Activated CD4-positive, alpha-beta memory T cell treated with anti-CD3 and anti-CD28 coated beads for 36 hours (primary cell): Measurements from ENCODE around the gene PRKCH. TPM values are rescaled to one million over a fixed set of nuclear protein-coding genes. Genes with fewer than 3 reads are reported as not detected.

Source experiments
- CTCF ChIA-PET: fragments of 350-600 bp; sonication (Branson Sonifier 250); formaldehyde crosslinking; loops from one replicate; lab custom pipeline; 2021; ENCODE audit warnings: antibody characterized with exemption, inconsistent platforms; lab: Charles Lee
- POLR2A ChIA-PET: fragments of 350-600 bp; sonication (Branson Sonifier 250); formaldehyde crosslinking; loops from one replicate; lab custom pipeline; 2021; ENCODE audit warnings: antibody characterized with exemption; lab: Charles Lee
- DNase-seq: peaks from one replicate; pipeline ENCODE4 v3.0.0-alpha.2; 2020
- H3K27ac Mint-ChIP-seq: one replicate; pipeline ENCODE4 v1.8.0; 2021; ENCODE audit warnings: mixed read lengths
- H3K27me3 Mint-ChIP-seq: one replicate; pipeline ENCODE4 v1.8.0; 2021; ENCODE audit warnings: mixed read lengths
- H3K36me3 Mint-ChIP-seq: one replicate; pipeline ENCODE4 v1.8.0; 2021; ENCODE audit warnings: mixed read lengths
- H3K4me1 Mint-ChIP-seq: one replicate; pipeline ENCODE4 v1.8.0; 2021; ENCODE audit warnings: low read depth, mixed read lengths
- H3K4me3 Mint-ChIP-seq: one replicate; pipeline ENCODE4 v1.8.0; 2021; ENCODE audit warnings: mild to moderate bottlenecking, mixed read lengths
- H3K9me3 Mint-ChIP-seq: one replicate; pipeline ENCODE4 v1.8.0; 2021; ENCODE audit warnings: mixed read lengths
- intact Hi-C: fragments of 100-400 bp; cut with micrococcal nuclease; formaldehyde crosslinking; loops from one replicate; pipeline ENCODE4 v1.15.1; 2023
- total RNA-seq, 2 experiments: library from RNA; stranded (reverse); gene quantifications; one replicate each; pipeline ENCODE4 v1.2.3, GENCODE V29; 2021

The PRKCH gene
- total RNA-seq, 2 experiments from 2014 or later: 142 to 147 TPM

DNA sequence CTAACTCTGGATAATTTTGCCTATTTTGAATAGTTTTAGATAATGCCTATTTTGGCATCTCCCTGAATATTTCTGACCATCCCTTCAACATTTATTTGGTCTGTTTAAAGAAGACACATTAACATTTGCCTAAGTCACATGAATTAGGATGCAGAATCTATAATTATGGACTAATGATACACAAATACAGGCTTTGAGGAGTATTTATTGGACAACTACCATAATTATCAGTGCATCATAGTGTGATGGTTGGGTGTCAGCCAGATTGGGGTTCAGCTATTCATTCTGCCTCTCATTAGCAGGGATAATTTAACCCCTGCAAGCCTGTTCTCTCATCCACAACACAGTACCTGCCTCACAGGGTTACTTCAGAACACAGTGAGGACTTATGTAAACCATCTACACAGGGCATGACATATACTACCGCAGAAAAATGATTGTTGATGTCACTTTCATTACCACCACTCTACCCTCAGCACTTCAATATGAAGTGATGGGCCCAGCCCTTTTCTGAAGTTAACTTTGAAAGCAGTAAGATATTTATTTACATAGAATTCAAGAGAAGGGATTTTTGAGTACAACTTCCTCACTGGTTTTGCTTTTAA is 14.4 kb downstream of the PRKCH start:
- POLR2A ChIA-PET: interaction anchor here (0.9 to 12.0 kb wide), 5 partner anchors 10 to 363 kb away, joined by 3 to 216 read pairs (median 31); partner anchors contain the start of gene PRKCH
- Mint-ChIP-seq H3K27me3 (no peaks in the 10 kb centered on the region), H3K9me3 (no peaks in the 10 kb centered on the region), H3K4me3 (peak overlapping the region; percentile 47), H3K36me3 (peaks cover 31% of the 10 kb centered on the region), H3K4me1 (peaks cover 85% of the 10 kb centered on the region), H3K27ac (peak overlapping the region; percentile 97)
- CTCF ChIA-PET: interaction anchor here (6.8 kb wide), 1 partner anchor 9 kb away, joined by 57 read pairs; no protein-coding TSS in a partner anchor
- peak; percentile 19 for DNase-seq
- intact Hi-C loops: loop anchor here (1.0 kb wide), 1 partner anchor 10 kb away; no protein-coding TSS in a partner anchor

DNA sequence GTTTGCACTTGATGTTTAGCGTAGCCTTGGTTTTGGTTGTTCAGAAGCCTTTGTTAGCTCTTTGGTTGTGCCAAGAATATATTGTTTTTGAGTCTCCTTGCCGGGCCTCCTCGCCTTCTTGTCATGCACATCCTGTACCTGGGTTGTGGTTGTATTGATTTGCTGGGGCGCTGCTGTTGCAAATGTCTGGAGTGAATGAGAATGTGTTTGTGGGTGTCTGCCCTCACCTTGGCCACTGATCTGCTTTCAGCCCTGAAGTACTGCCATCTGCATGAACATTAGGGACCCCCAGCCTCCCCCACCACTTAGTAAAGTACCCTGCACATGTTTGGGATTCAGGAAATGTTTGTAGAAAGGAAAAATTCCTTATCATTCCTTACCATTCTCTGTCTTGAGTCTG is 16.5 kb downstream of the PRKCH start:
- intact Hi-C loops: no loop called here
- Mint-ChIP-seq H3K27me3 (no peaks in the 10 kb centered on the region), H3K4me1 (peaks cover 88% of the 10 kb centered on the region), H3K27ac (peak overlapping the region; percentile 97), H3K4me3 (peak overlapping the region; percentile 64), H3K36me3 (peaks cover 23% of the 10 kb centered on the region), H3K9me3 (no peaks in the 10 kb centered on the region)
- DNase-seq: peak; percentile 80
- ChIA-PET CTCF (interaction anchor here (0.8 to 1.4 kb wide), 3 partner anchors 15 to 57 kb away, joined by 3 to 4 read pairs (median 3); partner anchors contain the start of gene PRKCH), POLR2A (interaction anchor here (1.2 to 12.0 kb wide), 5 partner anchors 8 to 51 kb away, joined by 3 to 216 read pairs (median 6); no protein-coding TSS in a partner anchor)

DNA sequence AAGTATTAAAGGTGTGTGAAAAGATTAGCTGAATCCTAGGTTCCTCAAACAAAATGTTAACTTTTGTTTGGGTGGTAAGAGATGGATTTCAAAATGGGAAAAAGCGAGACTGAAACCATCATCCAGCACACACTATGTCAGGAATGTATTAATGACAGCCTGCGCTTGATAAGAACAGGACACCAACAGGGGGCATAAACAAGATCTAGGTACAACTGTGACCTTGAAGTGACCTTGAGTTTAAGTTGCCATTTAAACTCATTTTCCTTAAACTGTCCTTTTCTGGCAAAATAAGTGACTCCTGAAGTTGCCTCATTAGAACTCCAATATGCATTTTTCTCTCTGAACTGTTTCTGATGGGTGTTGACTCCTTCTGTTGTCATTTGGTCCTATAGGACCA is 17.1 kb downstream of the PRKCH start:
- H3K36me3 Mint-ChIP-seq: peaks cover 23% of the 10 kb centered on the region
- DNase-seq: no peak
- no peaks in the 10 kb centered on the region for H3K9me3 Mint-ChIP-seq
- H3K4me1 Mint-ChIP-seq: peaks cover 89% of the 10 kb centered on the region
- H3K27me3 Mint-ChIP-seq: no peaks in the 10 kb centered on the region
- ChIA-PET POLR2A (interaction anchor here (1.2 to 12.0 kb wide), 3 partner anchors 8 to 16 kb away, joined by 4 to 216 read pairs (median 6); no protein-coding TSS in a partner anchor), CTCF (interaction anchor here (0.8 to 1.4 kb wide), 3 partner anchors 15 to 56 kb away, joined by 3 to 4 read pairs (median 3); partner anchors contain the start of gene PRKCH)
- H3K4me3 Mint-ChIP-seq: peak overlapping the region; percentile 64
- peak overlapping the region; percentile 97 for H3K27ac Mint-ChIP-seq
- intact Hi-C loops: no loop called here

DNA sequence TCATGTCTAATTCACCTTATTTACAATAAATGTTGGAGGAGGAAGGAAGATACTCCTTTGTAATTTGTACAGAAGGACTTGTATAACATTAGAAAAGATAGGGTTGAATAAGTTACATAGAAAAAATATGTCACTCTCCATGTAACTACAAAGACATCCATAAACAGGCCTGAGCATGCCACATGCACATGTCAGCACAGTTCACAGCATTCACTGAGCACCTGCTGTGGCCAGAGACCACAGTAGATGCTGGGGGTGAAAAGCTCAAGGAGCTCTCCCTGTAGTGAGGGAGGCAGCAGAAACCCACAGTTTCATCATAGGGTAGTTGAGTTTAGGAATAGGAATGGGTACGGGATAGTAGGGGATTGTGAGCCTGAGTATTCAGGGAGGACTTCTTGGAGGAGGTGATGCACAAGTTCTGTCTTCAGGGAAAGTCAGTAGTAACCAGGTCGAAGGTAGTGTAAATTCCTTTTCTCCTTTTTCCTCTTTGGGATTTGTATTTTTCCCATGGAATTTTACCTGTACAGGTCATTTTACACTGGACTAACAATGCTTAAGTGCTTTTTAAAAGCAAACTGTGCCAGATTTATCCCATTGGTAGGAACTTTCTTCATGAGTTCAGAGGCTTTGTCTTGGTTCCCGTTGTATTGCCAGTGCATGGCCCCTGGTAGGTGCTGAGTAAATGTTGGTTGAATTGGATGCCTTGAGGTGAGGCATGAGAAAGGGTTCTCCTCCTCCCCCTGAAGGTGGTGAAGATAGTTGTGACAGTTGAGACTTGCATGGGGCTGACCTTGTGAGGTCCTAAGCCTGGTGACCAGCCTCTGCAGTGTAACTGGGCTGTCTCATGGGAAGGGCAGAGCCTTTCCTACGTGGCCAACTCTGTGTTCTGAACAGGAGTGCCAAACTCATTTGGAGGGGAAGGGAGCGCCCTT is 20.2 kb downstream of the PRKCH start:
- intact Hi-C loops: loop anchor here (1.0 to 5.0 kb wide), 7 partner anchors 10 to 321 kb away; no protein-coding TSS in a partner anchor
- H3K36me3 Mint-ChIP-seq: peaks cover 21% of the 10 kb centered on the region
- H3K4me3 Mint-ChIP-seq: peak overlapping the region; percentile 82
- H3K27me3 Mint-ChIP-seq: no peaks in the 10 kb centered on the region
- POLR2A ChIA-PET: interaction anchor here (1.1 to 11.6 kb wide), 6 partner anchors 8 to 357 kb away, joined by 3 to 216 read pairs (median 7); partner anchors contain the start of gene HIF1A
- DNase-seq: peak; percentile 42
- CTCF ChIA-PET: interaction anchor here (0.9 to 8.1 kb wide), 5 partner anchors 9 to 111 kb away, joined by 3 to 57 read pairs (median 3); partner anchors contain the start of gene PRKCH
- no peaks in the 10 kb centered on the region for H3K9me3 Mint-ChIP-seq
- peak overlapping the region; percentile 98 for H3K27ac Mint-ChIP-seq
- peaks cover 93% of the 10 kb centered on the region for H3K4me1 Mint-ChIP-seq

DNA sequence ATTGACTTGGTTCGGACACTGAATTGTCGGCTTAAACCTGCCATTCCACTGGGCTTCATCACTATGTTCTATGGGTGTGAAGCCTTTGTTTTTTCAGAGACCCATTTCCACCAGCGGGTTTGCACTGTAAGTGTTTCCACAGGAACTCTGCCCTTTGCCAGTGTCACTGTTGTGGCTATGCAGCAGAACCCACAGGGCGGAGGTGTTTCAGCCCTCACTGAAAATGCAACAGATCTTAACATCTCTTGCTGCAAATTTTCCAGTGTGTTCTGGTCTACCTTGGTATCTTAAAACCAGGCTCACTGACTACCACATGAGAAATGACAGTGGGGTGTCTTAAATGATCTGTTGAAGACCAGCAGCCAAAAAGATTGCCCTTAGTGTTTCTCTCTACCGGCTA is 21.1 kb downstream of the PRKCH start:
- peak overlapping the region; percentile 98 for H3K27ac Mint-ChIP-seq
- H3K36me3 Mint-ChIP-seq: peaks cover 26% of the 10 kb centered on the region
- intact Hi-C loops: loop anchor here (1.0 to 5.0 kb wide), 5 partner anchors 13 to 320 kb away; no protein-coding TSS in a partner anchor
- POLR2A ChIA-PET: interaction anchor here (1.1 to 11.6 kb wide), 8 partner anchors 8 to 356 kb away, joined by 3 to 216 read pairs (median 7); partner anchors contain the start of gene HIF1A
- peaks cover 94% of the 10 kb centered on the region for H3K4me1 Mint-ChIP-seq
- H3K27me3 Mint-ChIP-seq: no peaks in the 10 kb centered on the region
- peak; percentile 91 for DNase-seq
- CTCF ChIA-PET: interaction anchor here (1.1 to 8.1 kb wide), 3 partner anchors 10 to 21 kb away, joined by 3 to 57 read pairs (median 4); partner anchors contain the start of gene PRKCH
- H3K4me3 Mint-ChIP-seq: peak overlapping the region; percentile 82
- no peaks in the 10 kb centered on the region for H3K9me3 Mint-ChIP-seq

DNA sequence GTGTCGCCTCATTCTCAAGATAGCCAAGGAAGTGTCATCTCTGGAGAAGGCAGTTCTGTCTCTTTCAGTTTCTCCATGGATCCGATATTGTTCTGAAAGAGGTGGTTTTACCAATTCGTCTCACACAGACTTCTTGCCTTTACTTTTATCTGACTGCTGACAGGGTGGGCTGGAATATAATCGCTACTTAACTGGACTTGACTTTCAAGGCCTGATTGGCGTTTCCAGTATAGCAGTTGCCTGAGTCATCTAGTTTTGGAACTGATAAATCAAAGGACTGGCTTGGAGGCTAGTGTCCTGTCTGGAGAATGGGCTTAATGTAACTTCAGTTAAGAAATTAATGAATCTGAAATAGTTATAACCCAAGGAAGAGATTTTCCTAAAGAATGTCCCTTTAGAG is 21.6 kb downstream of the PRKCH start:
- Mint-ChIP-seq H3K27ac (peak overlapping the region; percentile 98), H3K36me3 (peaks cover 23% of the 10 kb centered on the region), H3K9me3 (no peaks in the 10 kb centered on the region), H3K4me3 (peak overlapping the region; percentile 82), H3K4me1 (peaks cover 94% of the 10 kb centered on the region), H3K27me3 (no peaks in the 10 kb centered on the region)
- ChIA-PET CTCF (interaction anchor here (1.1 to 8.1 kb wide), 5 partner anchors 10 to 21 kb away, joined by 3 to 57 read pairs (median 4); partner anchors contain the start of gene PRKCH), POLR2A (interaction anchor here (1.1 to 11.6 kb wide), 7 partner anchors 9 to 356 kb away, joined by 3 to 216 read pairs (median 7); partner anchors contain the start of gene HIF1A)
- no peak for DNase-seq
- intact Hi-C loops: loop anchor here (1.0 to 5.0 kb wide), 5 partner anchors 12 to 319 kb away; no protein-coding TSS in a partner anchor

DNA sequence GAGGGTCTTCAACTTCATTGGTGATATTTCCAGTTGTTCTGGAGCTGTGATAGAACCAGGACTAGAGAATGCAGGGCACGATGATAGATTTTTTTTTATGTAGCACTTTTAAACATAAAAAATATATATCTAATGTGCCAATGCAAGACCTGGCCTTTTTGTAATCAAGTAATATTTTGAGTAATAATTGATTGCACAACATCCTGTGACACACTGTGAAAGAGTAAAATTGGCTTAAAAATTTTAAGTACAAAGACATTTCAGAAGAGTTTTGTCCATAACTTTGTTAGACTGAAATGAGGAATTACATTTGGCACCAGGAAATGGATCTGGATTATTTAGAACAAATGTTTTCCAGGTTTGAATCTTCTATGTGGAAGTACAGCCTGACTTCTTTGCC is 22.1 kb downstream of the PRKCH start:
- DNase-seq: no peak
- peak overlapping the region; percentile 98 for H3K27ac Mint-ChIP-seq
- intact Hi-C loops: loop anchor here (2.0 to 5.0 kb wide), 3 partner anchors 63 to 319 kb away; no protein-coding TSS in a partner anchor
- ChIA-PET CTCF (interaction anchor here (0.9 to 8.1 kb wide), 9 partner anchors 11 to 109 kb away, joined by 3 to 57 read pairs (median 3); partner anchors contain the start of gene PRKCH), POLR2A (interaction anchor here (0.6 to 11.6 kb wide), 12 partner anchors 10 to 355 kb away, joined by 3 to 216 read pairs (median 4); partner anchors contain the start of genes HIF1A and PRKCH)
- H3K4me3 Mint-ChIP-seq: peak overlapping the region; percentile 82
- no peaks in the 10 kb centered on the region for H3K27me3 Mint-ChIP-seq
- H3K9me3 Mint-ChIP-seq: peaks cover under 1% of the 10 kb centered on the region
- peaks cover 94% of the 10 kb centered on the region for H3K4me1 Mint-ChIP-seq
- H3K36me3 Mint-ChIP-seq: peaks cover 28% of the 10 kb centered on the region

DNA sequence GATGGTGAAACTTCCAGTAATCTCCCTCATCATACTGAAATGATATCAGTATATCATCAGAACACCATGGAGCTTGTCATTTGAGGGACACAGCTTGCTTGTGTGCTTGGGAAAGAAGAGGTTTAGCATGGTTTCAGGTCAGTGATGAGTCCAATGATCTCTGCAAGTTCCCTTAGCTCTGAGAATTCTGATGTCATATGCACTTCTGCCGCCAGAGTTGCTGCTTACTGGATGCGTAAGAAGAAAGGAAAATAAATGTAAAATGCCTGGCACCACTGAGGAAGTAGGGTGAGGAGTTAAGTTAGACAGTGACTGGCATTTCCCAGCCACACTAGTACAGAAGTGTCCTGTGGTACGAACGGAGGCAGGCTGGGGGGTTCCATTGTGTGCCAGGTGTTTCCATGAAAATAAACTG is 22.6 kb downstream of the PRKCH start:
- POLR2A ChIA-PET: interaction anchor here (0.6 to 11.6 kb wide), 14 partner anchors 9 to 355 kb away, joined by 3 to 216 read pairs (median 4); partner anchors contain the start of genes HIF1A and PRKCH
- Mint-ChIP-seq H3K9me3 (peaks cover 6% of the 10 kb centered on the region), H3K4me1 (peaks cover 94% of the 10 kb centered on the region), H3K4me3 (peak overlapping the region; percentile 82), H3K27me3 (no peaks in the 10 kb centered on the region), H3K27ac (peak overlapping the region; percentile 98), H3K36me3 (peaks cover 32% of the 10 kb centered on the region)
- intact Hi-C loops: loop anchor here (2.0 to 5.0 kb wide), 3 partner anchors 63 to 318 kb away; no protein-coding TSS in a partner anchor
- DNase-seq: peak; percentile 68
- CTCF ChIA-PET: interaction anchor here (0.8 to 8.1 kb wide), 10 partner anchors 11 to 108 kb away, joined by 3 to 57 read pairs (median 3); partner anchors contain the start of gene PRKCH

DNA sequence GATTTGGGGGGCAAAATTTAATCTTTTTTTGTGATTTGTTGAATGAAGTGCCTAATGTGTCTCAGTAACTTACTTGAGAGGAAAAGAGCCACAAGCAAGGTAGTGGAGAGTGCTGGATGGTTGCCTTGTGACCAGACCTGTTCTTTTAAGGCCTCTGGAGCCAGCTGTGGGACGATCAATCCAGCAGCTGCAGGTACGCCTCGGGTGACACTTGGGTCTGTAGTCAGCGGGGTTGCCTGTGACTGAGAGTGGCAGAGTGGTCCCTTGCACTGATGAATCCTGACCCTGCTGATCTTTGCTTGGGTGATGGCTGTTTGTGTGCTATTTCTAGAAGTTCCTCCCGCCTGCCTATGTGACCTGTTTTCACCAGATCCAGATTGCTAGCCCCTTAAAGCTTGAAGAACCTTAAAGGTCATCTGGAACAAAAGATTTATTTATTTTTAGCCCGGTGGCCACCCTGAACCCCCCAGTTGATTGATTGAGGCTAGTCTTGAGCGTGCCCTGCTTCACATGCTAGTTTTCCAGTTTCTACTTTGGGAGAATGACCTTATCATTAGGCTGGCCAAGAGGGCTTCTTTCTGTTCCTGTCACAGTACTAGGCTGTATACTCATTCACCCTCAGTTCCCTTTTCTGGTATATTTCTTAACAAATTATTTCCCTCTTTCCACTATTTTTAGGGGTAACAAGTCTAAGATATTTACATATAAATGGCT is 23.2 kb downstream of the PRKCH start:
- no peaks in the 10 kb centered on the region for H3K27me3 Mint-ChIP-seq
- peaks cover 8% of the 10 kb centered on the region for H3K9me3 Mint-ChIP-seq
- H3K4me3 Mint-ChIP-seq: peak overlapping the region; percentile 82
- ChIA-PET POLR2A (interaction anchor here (0.6 to 11.6 kb wide), 13 partner anchors 9 to 354 kb away, joined by 3 to 216 read pairs (median 4); partner anchors contain the start of gene PRKCH), CTCF (interaction anchor here (0.8 to 8.1 kb wide), 8 partner anchors 12 to 108 kb away, joined by 3 to 57 read pairs (median 4); partner anchors contain the start of gene PRKCH)
- peaks cover 34% of the 10 kb centered on the region for H3K36me3 Mint-ChIP-seq
- intact Hi-C loops: loop anchor here (5.0 kb wide), 2 partner anchors 168 to 318 kb away; no protein-coding TSS in a partner anchor
- peak overlapping the region; percentile 98 for H3K27ac Mint-ChIP-seq
- DNase-seq: peak; percentile 42
- peaks cover 97% of the 10 kb centered on the region for H3K4me1 Mint-ChIP-seq

DNA sequence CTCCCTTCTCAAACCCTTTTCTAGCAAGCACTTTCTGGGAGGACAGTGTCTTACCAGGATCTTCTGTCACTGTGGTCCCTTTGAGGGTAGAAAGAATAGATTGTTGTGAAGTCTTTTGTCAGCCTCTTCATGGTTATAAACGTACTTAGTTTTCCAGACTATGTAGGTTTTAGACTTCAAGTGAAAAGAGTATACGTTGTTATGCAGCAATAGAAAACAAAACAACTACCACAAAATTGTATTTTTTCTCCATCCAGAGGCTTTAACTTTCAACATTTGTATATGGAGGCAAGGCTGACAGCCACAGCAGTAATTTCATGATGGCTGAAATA is 23.7 kb downstream of the PRKCH start:
- ChIA-PET POLR2A (interaction anchor here (0.6 to 11.6 kb wide), 5 partner anchors 11 to 158 kb away, joined by 3 to 216 read pairs (median 12); partner anchors contain the start of gene PRKCH), CTCF (interaction anchor here (1.0 to 8.1 kb wide), 2 partner anchors 12 to 40 kb away, joined by 4 to 57 read pairs; no protein-coding TSS in a partner anchor)
- intact Hi-C loops: no loop called here
- Mint-ChIP-seq H3K4me1 (peaks cover 97% of the 10 kb centered on the region), H3K9me3 (peaks cover 8% of the 10 kb centered on the region), H3K4me3 (peak overlapping the region; percentile 82), H3K27ac (peak overlapping the region; percentile 98), H3K27me3 (no peaks in the 10 kb centered on the region), H3K36me3 (peaks cover 32% of the 10 kb centered on the region)
- DNase-seq: no peak
